Esophagus muscularis mucosa (tissue), 4 donors: ENCODE measurements around the gene EXOC3L4.

Source experiments
- EP300 ChIP-seq: sonication (generic); formaldehyde crosslinking; IDR thresholded peaks from one replicate; pipeline ENCODE4 v1.6.1; 2017; ENCODE audit warnings: antibody characterized with exemption
- POLR2AphosphoS5 ChIP-seq, 2 donors: sonication (generic); formaldehyde crosslinking; IDR thresholded peaks; one replicate each; pipeline ENCODE4 v1.6.1; 2017; ENCODE audit warnings: antibody characterized with exemption in 2 of 2
- TF ChIP-seq, protein P1 (sequence below), 3 experiments: fragments of 200-600 bp in 2 of 3; fragments of 450-650 bp in 1 of 3; sonication (generic) in 2 of 3; IDR thresholded peaks; one replicate each; pipeline ENCODE4 v1.5.1; 2017 to 2019; ENCODE audit warnings: antibody characterized with exemption in 3 of 3, mild to moderate bottlenecking in 2 of 3, moderate library complexity in 1 of 3

DNA sequence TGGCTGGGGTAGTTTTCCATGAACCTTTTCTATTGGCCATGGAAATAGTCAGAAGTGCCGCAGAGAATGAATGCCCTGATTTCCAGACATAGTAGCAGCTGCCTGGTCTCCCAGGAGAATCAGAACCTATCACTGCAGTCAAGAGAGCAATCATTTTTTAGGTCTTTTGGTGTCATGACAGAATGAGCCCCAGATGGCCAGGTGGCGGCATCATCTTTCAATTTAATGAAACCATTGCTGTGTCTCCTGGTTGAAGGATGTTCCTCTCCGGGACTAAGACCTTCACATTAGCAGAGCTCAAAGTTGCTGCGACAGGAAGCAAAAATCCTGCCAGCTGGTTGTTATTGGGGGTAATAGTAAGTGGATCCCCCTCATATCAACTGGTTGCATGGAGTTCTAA, 47.5 kb downstream of the EXOC3L4 start:
- TF ChIP-seq, protein P1, sequence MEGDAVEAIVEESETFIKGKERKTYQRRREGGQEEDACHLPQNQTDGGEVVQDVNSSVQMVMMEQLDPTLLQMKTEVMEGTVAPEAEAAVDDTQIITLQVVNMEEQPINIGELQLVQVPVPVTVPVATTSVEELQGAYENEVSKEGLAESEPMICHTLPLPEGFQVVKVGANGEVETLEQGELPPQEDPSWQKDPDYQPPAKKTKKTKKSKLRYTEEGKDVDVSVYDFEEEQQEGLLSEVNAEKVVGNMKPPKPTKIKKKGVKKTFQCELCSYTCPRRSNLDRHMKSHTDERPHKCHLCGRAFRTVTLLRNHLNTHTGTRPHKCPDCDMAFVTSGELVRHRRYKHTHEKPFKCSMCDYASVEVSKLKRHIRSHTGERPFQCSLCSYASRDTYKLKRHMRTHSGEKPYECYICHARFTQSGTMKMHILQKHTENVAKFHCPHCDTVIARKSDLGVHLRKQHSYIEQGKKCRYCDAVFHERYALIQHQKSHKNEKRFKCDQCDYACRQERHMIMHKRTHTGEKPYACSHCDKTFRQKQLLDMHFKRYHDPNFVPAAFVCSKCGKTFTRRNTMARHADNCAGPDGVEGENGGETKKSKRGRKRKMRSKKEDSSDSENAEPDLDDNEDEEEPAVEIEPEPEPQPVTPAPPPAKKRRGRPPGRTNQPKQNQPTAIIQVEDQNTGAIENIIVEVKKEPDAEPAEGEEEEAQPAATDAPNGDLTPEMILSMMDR (IDR thresholded peaks at IDR 0.05): no peak
- TF ChIP-seq EP300 (no peak), POLR2AphosphoS5 (IDR thresholded peaks at IDR 0.05) (no peak)
